ENCODE measurements around the gene MST1. TPM values are rescaled to one million over a fixed set of nuclear protein-coding genes. Genes with fewer than 3 reads are reported as not detected.

Gene MST1
- total RNA-seq, 1 donor from 2014 or later = 6.6 TPM

- DNase-seq (no peak), ATAC-seq (no peak)
- intact Hi-C loops (cut with micrococcal nuclease) = no loop called here
Observed at GRCh38 chr3:49665822-49666519, 23.3 kb downstream of the MST1 start.

- intact Hi-C loops (cut with micrococcal nuclease) = no loop called here
- ATAC-seq (no peak), DNase-seq (no peak)
Observed at GRCh38 chr3:49664300-49664699, 25.0 kb downstream of the MST1 start.

GRCh38 chr3:49663831-49664230, 25.4 kb downstream of the MST1 start:
- intact Hi-C loops (cut with micrococcal nuclease) = no loop called here
- ATAC-seq = no peak
- no peak for DNase-seq

- intact Hi-C loops (cut with micrococcal nuclease) = no loop called here
- no peak for DNase-seq
- no peak for ATAC-seq
Observed at GRCh38 chr3:49662720-49663413, 26.4 kb downstream of the MST1 start.

- ATAC-seq (no peak), DNase-seq (no peak)
- intact Hi-C loops (cut with micrococcal nuclease) = no loop called here
Observed at GRCh38 chr3:49662021-49662420, 27.3 kb downstream of the MST1 start.

GRCh38 chr3:49661281-49661680, 28.0 kb downstream of the MST1 start:
- DNase-seq (no peak), ATAC-seq (no peak)
- intact Hi-C loops (cut with micrococcal nuclease) = no loop called here

- intact Hi-C loops (cut with micrococcal nuclease) = no loop called here
- no peak for DNase-seq
- ATAC-seq = no peak
Observed at GRCh38 chr3:49659756-49660155, 29.5 kb downstream of the MST1 start.

GRCh38 chr3:49658711-49659110, 30.6 kb downstream of the MST1 start:
- no peak for DNase-seq
- intact Hi-C loops (cut with micrococcal nuclease) = no loop called here
- ATAC-seq = no peak

- DNase-seq (no peak), ATAC-seq (no peak)
- intact Hi-C loops (cut with micrococcal nuclease) = no loop called here
Observed at GRCh38 chr3:49657208-49657915, 31.9 kb downstream of the MST1 start.

- DNase-seq = no peak
- ATAC-seq = no peak
- intact Hi-C loops (cut with micrococcal nuclease) = no loop called here
Observed at GRCh38 chr3:49656541-49657112, 32.6 kb downstream of the MST1 start.

GRCh38 chr3:49655731-49656285, 33.5 kb downstream of the MST1 start:
- intact Hi-C loops (cut with micrococcal nuclease) = no loop called here
- no peak for ATAC-seq
- no peak for DNase-seq

GRCh38 chr3:49654955-49655556, 34.2 kb downstream of the MST1 start:
- intact Hi-C loops (cut with micrococcal nuclease) = no loop called here
- no peak for ATAC-seq
- DNase-seq = no peak

GRCh38 chr3:49654176-49654825, 35.0 kb downstream of the MST1 start:
- ATAC-seq = no peak
- DNase-seq = no peak
- intact Hi-C loops (cut with micrococcal nuclease) = no loop called here

- intact Hi-C loops (cut with micrococcal nuclease) = no loop called here
- ATAC-seq (no peak), DNase-seq (no peak)
Observed at GRCh38 chr3:49653621-49654020, 35.7 kb downstream of the MST1 start.

- intact Hi-C loops (cut with micrococcal nuclease) = no loop called here
- ATAC-seq (no peak), DNase-seq (no peak)
Observed at GRCh38 chr3:49652903-49653415, 36.3 kb downstream of the MST1 start.

- intact Hi-C loops (cut with micrococcal nuclease) = no loop called here
- DNase-seq = no peak
- ATAC-seq = no peak
Observed at GRCh38 chr3:49652218-49652902, 36.9 kb downstream of the MST1 start.

GRCh38 chr3:49650637-49651036, 38.6 kb downstream of the MST1 start:
- DNase-seq = no peak
- intact Hi-C loops (cut with micrococcal nuclease) = no loop called here
- no peak for ATAC-seq

GRCh38 chr3:49650177-49650576, 39.1 kb downstream of the MST1 start:
- DNase-seq = no peak
- no peak for ATAC-seq
- intact Hi-C loops (cut with micrococcal nuclease) = no loop called here
